ENCODE results near the gene TM2D3. TPM values are rescaled to one million over a fixed set of nuclear protein-coding genes. Genes with fewer than 3 reads are reported as not detected.
A peak's percentile ranks its signal among the peaks of the same experiment; 100 is the strongest.

TM2D3 gene
- total and polyA plus RNA-seq, 4 donors, result 22.0 to 44.1 (median 37.9) TPM

DNA sequence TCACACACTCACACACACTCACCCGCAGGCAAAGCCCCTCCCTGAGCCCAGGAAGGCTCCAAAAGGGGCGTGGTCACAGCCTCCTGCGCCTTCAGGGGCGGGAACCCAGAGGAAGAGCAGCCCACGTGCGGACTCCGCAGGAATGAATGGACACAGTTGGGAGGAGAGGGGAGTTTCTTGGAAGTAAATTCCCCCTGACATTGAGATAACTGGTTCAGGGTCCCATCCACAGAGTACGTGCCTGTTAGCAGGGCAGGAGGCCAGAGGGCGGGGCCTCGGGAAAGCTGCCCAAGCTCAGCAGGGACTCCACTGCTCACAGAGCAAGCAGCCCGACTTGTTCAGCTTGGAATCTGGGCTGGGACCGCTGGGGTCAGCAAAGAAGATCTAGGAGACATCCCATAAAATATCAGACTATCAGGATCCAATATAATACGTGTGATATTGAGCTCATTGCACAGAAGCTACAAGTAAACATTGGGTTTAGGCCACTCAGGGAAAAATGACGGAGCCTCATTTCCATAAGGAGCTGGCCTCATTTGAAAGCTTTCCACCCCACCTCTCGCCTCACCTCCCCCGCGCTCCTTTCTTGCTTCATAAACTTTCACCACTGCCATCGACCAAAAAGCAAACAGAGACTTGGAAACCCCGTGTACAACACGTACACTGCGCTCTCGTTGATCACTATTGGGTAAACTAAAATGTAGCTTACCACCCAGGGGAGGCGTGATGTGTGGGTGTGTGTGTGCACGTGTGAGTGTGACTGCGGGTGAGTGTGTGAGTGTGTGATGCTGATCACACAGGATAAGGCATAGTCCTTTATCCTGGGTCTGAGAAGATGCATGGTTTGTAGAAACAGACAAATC, 36.0 kb downstream of the TM2D3 start:
- TF ChIP-seq, protein P1, sequence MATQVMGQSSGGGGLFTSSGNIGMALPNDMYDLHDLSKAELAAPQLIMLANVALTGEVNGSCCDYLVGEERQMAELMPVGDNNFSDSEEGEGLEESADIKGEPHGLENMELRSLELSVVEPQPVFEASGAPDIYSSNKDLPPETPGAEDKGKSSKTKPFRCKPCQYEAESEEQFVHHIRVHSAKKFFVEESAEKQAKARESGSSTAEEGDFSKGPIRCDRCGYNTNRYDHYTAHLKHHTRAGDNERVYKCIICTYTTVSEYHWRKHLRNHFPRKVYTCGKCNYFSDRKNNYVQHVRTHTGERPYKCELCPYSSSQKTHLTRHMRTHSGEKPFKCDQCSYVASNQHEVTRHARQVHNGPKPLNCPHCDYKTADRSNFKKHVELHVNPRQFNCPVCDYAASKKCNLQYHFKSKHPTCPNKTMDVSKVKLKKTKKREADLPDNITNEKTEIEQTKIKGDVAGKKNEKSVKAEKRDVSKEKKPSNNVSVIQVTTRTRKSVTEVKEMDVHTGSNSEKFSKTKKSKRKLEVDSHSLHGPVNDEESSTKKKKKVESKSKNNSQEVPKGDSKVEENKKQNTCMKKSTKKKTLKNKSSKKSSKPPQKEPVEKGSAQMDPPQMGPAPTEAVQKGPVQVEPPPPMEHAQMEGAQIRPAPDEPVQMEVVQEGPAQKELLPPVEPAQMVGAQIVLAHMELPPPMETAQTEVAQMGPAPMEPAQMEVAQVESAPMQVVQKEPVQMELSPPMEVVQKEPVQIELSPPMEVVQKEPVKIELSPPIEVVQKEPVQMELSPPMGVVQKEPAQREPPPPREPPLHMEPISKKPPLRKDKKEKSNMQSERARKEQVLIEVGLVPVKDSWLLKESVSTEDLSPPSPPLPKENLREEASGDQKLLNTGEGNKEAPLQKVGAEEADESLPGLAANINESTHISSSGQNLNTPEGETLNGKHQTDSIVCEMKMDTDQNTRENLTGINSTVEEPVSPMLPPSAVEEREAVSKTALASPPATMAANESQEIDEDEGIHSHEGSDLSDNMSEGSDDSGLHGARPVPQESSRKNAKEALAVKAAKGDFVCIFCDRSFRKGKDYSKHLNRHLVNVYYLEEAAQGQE (IDR thresholded peaks at IDR 0.05), result peak; percentile 65
- TF ChIP-seq RXRA (IDR thresholded peaks at IDR 0.05), result peak; percentile 76 to 89
- TF ChIP-seq YY1 (IDR thresholded peaks at IDR 0.05), result peak; percentile 71
- peak; percentile 30 to 40 for TF ChIP-seq RAD21 (IDR thresholded peaks at IDR 0.05)
- peak; percentile 27 to 54 for TF ChIP-seq JUND (IDR thresholded peaks at IDR 0.05)
- TF ChIP-seq EGR1 (IDR thresholded peaks at IDR 0.05; ENCODE audit: low read depth in 2 of 2), result peak; percentile 91 to 93
- peak; percentile 63 to 84 for TF ChIP-seq HNF4A (conservative IDR thresholded peaks at IDR 0.05)
- no peak for TF ChIP-seq TAF1 (conservative IDR thresholded peaks at IDR 0.05)
- TF ChIP-seq, protein P2, sequence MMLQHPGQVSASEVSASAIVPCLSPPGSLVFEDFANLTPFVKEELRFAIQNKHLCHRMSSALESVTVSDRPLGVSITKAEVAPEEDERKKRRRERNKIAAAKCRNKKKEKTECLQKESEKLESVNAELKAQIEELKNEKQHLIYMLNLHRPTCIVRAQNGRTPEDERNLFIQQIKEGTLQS (IDR thresholded peaks at IDR 0.05), result no peak
- peak; percentile 87 for TF ChIP-seq FOXA2 (IDR thresholded peaks at IDR 0.05)
- TF ChIP-seq FOXA1 (IDR thresholded peaks at IDR 0.05), result peak; percentile 81
- no peak for TF ChIP-seq GABPA (IDR thresholded peaks at IDR 0.05 in 1 of 2, conservative IDR thresholded peaks at IDR 0.05 in 1 of 2)
- TF ChIP-seq, protein P3, sequence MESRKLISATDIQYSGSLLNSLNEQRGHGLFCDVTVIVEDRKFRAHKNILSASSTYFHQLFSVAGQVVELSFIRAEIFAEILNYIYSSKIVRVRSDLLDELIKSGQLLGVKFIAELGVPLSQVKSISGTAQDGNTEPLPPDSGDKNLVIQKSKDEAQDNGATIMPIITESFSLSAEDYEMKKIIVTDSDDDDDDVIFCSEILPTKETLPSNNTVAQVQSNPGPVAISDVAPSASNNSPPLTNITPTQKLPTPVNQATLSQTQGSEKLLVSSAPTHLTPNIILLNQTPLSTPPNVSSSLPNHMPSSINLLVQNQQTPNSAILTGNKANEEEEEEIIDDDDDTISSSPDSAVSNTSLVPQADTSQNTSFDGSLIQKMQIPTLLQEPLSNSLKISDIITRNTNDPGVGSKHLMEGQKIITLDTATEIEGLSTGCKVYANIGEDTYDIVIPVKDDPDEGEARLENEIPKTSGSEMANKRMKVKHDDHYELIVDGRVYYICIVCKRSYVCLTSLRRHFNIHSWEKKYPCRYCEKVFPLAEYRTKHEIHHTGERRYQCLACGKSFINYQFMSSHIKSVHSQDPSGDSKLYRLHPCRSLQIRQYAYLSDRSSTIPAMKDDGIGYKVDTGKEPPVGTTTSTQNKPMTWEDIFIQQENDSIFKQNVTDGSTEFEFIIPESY (IDR thresholded peaks at IDR 0.05), result peak; percentile 85
- TF ChIP-seq HNF4G (IDR thresholded peaks at IDR 0.05), result no peak
- peak; percentile 82 for TF ChIP-seq SP1 (IDR thresholded peaks at IDR 0.05)
- TF ChIP-seq, protein P4, sequence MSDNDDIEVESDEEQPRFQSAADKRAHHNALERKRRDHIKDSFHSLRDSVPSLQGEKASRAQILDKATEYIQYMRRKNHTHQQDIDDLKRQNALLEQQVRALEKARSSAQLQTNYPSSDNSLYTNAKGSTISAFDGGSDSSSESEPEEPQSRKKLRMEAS (IDR thresholded peaks at IDR 0.05), result peak; percentile 76

More for the DNA sequence above, 36.0 kb downstream of the TM2D3 start:
- Histone ChIP-seq H3K4me3 (ENCODE audit: low read depth in 1 of 3, low read length in 3 of 3) (no peak overlapping the region), H3K9me3 (ENCODE audit: control insufficient read depth in 4 of 4, low read length in 3 of 4) (no peaks in the 10 kb centered on the region), H3K4me1 (ENCODE audit: control insufficient read depth in 4 of 4, insufficient read depth in 4 of 4, low read length in 3 of 4) (peaks cover 4 to 39% (median 23%) of the 10 kb centered on the region in 4 donors), H3K27ac (ENCODE audit: low read depth in 1 of 2, low read length in 2 of 2) (peak overlapping the region; percentile 85 to 88), H3K9ac (ENCODE audit: low read depth in 1 of 2, low read length in 2 of 2) (peak overlapping the region; percentile 18 to 51), H3K36me3 (ENCODE audit: control insufficient read depth in 4 of 4, insufficient read depth in 3 of 4, low read depth in 1 of 4, low read length in 3 of 4) (no peaks in the 10 kb centered on the region), H3K27me3 (ENCODE audit: control insufficient read depth in 4 of 4, insufficient read depth in 4 of 4, low read length in 3 of 4) (no peaks in the 10 kb centered on the region)
- no peak for DNase-seq (ENCODE audit: low spot score)
- 16% methylated on average over 25 of the region's 25 CpGs for WGBS
